Measurements from ENCODE around the gene LRRC73.

- no peak for TF ChIP-seq POLR2AphosphoS5 (IDR thresholded peaks at IDR 0.05; ENCODE audit: low read depth, low read length)
- TF ChIP-seq TAF1 (IDR thresholded peaks at IDR 0.05; ENCODE audit: borderline replicate concordance, low read depth, low read length) = no peak
- no peak for TF ChIP-seq POLR2A (IDR thresholded peaks at IDR 0.05; ENCODE audit: low read depth, low read length)
Observed at GRCh38 chr6:43516367-43516696, 6.2 kb upstream of the LRRC73 start.
